ENCODE results near the gene CHD9.

Gene CHD9

GRCh38 chr16:53054670-53055485 lies at the start of gene CHD9:
Gene CHD9, plus strand, starts transcription at chr16:53054991. Its CDS starts 101,099 bp downstream, at chr16:53156090.
- peak; percentile 93 for DNase-seq (ENCODE audit: low read depth)
- TF ChIP-seq CTCF (IDR thresholded peaks at IDR 0.05; ENCODE audit: insufficient read depth, low read depth, low read length, missing control alignments), result peak; percentile 99
- H3K4me3 ChIP-seq (ENCODE audit: low read depth, low read length), result peak within 1 kb of the TSS; percentile 90

- DNase-seq (ENCODE audit: low read depth), result peak; percentile 12
- peak; percentile 6 for TF ChIP-seq CTCF (IDR thresholded peaks at IDR 0.05; ENCODE audit: insufficient read depth, low read depth, low read length, missing control alignments)
Observed at GRCh38 chr16:53007095-53007494, 47.7 kb upstream of the CHD9 start.

GRCh38 chr16:53014287-53014686 lies 40.5 kb upstream of the CHD9 start:
- DNase-seq (ENCODE audit: low read depth), result no peak
- TF ChIP-seq CTCF (IDR thresholded peaks at IDR 0.05; ENCODE audit: insufficient read depth, low read depth, low read length, missing control alignments), result no peak
- H3K4me3 ChIP-seq (ENCODE audit: low read depth, low read length), result no peak overlapping the region

More at GRCh38 chr16:53007095-53007494, 47.7 kb upstream of the CHD9 start:
- H3K4me3 ChIP-seq (ENCODE audit: low read depth, low read length), result no peak overlapping the region

GRCh38 chr16:53018834-53019416 lies 35.9 kb upstream of the CHD9 start:
- no peak for DNase-seq (ENCODE audit: low read depth)
- TF ChIP-seq CTCF (IDR thresholded peaks at IDR 0.05; ENCODE audit: insufficient read depth, low read depth, low read length, missing control alignments), result no peak

GRCh38 chr16:53022374-53022773 lies 32.4 kb upstream of the CHD9 start:
- no peak overlapping the region for H3K4me3 ChIP-seq (ENCODE audit: low read depth, low read length)
- DNase-seq (ENCODE audit: low read depth), result peak; percentile 45

More at GRCh38 chr16:53018834-53019416, 35.9 kb upstream of the CHD9 start:
- no peak overlapping the region for H3K4me3 ChIP-seq (ENCODE audit: low read depth, low read length)

GRCh38 chr16:53024045-53024444 lies 30.7 kb upstream of the CHD9 start:
- H3K4me3 ChIP-seq (ENCODE audit: low read depth, low read length), result no peak overlapping the region
- peak; percentile 19 for DNase-seq (ENCODE audit: low read depth)
- no peak for TF ChIP-seq CTCF (IDR thresholded peaks at IDR 0.05; ENCODE audit: insufficient read depth, low read depth, low read length, missing control alignments)

More at GRCh38 chr16:53022374-53022773, 32.4 kb upstream of the CHD9 start:
- TF ChIP-seq CTCF (IDR thresholded peaks at IDR 0.05; ENCODE audit: insufficient read depth, low read depth, low read length, missing control alignments), result peak; percentile 56
